Measurements from ENCODE around the gene STARD9. TPM values are rescaled to one million over a fixed set of nuclear protein-coding genes. Genes with fewer than 3 reads are reported as not detected.

STARD9 gene
- total and polyA plus RNA-seq, 2 experiments from 2014 or later, result 1.8 to 6.2 TPM

- Histone ChIP-seq H3K79me2 (replicated peaks; ENCODE audit: insufficient read depth) (no peaks in the 10 kb centered on the region), H3K36me3 (ENCODE audit: insufficient read depth) (no peaks in the 10 kb centered on the region), H3K27ac (ENCODE audit: low read depth) (no peak overlapping the region), H4K20me1 (replicated peaks; ENCODE audit: insufficient read depth) (no peaks in the 10 kb centered on the region), H2AFZ (no peak overlapping the region), H3K4me1 (ENCODE audit: insufficient read depth) (no peaks in the 10 kb centered on the region), H3K4me2 (no peak overlapping the region), H3K27me3 (ENCODE audit: insufficient read depth) (no peaks in the 10 kb centered on the region), H3K4me3 (no peak overlapping the region), H3F3A (replicated peaks; ENCODE audit: low read depth) (no peaks in the 10 kb centered on the region), H3K9me2 (ENCODE audit: insufficient read depth) (no peaks in the 10 kb centered on the region)
- DNase-seq (ENCODE audit: low spot score) (no peak), ATAC-seq (no peak)
- Mint-ChIP-seq H3K36me3 (ENCODE audit: low read depth) (0 out of 3 replicates have a peak, but pooled peaks cover 3% of the 10 kb centered on the region), H3K4me1 (peaks cover 7% of the 10 kb centered on the region; the same call in 1 of the 3 replicates), H3K27me3 (ENCODE audit: insufficient read depth, low read depth, poor library complexity) (peaks cover 3% of the 10 kb centered on the region), H3K4me3 (no peak overlapping the region), H3K27ac (no peak overlapping the region), H3K9me3 (no peaks in the 10 kb centered on the region)
- TF ChIP-seq, protein P1, sequence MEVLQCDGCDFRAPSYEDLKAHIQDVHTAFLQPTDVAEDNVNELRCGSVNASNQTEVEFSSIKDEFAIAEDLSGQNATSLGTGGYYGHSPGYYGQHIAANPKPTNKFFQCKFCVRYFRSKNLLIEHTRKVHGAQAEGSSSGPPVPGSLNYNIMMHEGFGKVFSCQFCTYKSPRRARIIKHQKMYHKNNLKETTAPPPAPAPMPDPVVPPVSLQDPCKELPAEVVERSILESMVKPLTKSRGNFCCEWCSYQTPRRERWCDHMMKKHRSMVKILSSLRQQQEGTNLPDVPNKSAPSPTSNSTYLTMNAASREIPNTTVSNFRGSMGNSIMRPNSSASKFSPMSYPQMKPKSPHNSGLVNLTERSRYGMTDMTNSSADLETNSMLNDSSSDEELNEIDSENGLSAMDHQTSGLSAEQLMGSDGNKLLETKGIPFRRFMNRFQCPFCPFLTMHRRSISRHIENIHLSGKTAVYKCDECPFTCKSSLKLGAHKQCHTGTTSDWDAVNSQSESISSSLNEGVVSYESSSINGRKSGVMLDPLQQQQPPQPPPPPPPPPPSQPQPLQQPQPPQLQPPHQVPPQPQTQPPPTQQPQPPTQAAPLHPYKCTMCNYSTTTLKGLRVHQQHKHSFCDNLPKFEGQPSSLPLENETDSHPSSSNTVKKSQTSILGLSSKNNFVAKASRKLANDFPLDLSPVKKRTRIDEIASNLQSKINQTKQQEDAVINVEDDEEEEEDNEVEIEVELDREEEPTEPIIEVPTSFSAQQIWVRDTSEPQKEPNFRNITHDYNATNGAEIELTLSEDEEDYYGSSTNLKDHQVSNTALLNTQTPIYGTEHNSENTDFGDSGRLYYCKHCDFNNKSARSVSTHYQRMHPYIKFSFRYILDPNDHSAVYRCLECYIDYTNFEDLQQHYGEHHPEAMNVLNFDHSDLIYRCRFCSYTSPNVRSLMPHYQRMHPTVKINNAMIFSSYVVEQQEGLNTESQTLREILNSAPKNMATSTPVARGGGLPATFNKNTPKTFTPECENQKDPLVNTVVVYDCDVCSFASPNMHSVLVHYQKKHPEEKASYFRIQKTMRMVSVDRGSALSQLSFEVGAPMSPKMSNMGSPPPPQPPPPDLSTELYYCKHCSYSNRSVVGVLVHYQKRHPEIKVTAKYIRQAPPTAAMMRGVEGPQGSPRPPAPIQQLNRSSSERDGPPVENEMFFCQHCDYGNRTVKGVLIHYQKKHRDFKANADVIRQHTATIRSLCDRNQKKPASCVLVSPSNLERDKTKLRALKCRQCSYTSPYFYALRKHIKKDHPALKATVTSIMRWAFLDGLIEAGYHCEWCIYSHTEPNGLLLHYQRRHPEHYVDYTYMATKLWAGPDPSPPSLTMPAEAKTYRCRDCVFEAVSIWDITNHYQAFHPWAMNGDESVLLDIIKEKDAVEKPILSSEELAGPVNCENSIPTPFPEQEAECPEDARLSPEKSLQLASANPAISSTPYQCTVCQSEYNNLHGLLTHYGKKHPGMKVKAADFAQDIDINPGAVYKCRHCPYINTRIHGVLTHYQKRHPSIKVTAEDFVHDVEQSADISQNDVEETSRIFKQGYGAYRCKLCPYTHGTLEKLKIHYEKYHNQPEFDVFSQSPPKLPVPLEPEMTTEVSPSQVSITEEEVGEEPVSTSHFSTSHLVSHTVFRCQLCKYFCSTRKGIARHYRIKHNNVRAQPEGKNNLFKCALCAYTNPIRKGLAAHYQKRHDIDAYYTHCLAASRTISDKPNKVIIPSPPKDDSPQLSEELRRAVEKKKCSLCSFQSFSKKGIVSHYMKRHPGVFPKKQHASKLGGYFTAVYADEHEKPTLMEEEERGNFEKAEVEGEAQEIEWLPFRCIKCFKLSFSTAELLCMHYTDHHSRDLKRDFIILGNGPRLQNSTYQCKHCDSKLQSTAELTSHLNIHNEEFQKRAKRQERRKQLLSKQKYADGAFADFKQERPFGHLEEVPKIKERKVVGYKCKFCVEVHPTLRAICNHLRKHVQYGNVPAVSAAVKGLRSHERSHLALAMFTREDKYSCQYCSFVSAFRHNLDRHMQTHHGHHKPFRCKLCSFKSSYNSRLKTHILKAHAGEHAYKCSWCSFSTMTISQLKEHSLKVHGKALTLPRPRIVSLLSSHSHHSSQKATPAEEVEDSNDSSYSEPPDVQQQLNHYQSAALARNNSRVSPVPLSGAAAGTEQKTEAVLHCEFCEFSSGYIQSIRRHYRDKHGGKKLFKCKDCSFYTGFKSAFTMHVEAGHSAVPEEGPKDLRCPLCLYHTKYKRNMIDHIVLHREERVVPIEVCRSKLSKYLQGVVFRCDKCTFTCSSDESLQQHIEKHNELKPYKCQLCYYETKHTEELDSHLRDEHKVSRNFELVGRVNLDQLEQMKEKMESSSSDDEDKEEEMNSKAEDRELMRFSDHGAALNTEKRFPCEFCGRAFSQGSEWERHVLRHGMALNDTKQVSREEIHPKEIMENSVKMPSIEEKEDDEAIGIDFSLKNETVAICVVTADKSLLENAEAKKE (CRISPR knock-in tag; IDR thresholded peaks at IDR 0.05), result no peak
- no peak for TF ChIP-seq CREB1 (CRISPR knock-in tag; IDR thresholded peaks at IDR 0.05; ENCODE audit: low read depth)
- TF ChIP-seq NANOG (IDR thresholded peaks at IDR 0.05; ENCODE audit: borderline replicate concordance), result no peak
- TF ChIP-seq, protein P2, sequence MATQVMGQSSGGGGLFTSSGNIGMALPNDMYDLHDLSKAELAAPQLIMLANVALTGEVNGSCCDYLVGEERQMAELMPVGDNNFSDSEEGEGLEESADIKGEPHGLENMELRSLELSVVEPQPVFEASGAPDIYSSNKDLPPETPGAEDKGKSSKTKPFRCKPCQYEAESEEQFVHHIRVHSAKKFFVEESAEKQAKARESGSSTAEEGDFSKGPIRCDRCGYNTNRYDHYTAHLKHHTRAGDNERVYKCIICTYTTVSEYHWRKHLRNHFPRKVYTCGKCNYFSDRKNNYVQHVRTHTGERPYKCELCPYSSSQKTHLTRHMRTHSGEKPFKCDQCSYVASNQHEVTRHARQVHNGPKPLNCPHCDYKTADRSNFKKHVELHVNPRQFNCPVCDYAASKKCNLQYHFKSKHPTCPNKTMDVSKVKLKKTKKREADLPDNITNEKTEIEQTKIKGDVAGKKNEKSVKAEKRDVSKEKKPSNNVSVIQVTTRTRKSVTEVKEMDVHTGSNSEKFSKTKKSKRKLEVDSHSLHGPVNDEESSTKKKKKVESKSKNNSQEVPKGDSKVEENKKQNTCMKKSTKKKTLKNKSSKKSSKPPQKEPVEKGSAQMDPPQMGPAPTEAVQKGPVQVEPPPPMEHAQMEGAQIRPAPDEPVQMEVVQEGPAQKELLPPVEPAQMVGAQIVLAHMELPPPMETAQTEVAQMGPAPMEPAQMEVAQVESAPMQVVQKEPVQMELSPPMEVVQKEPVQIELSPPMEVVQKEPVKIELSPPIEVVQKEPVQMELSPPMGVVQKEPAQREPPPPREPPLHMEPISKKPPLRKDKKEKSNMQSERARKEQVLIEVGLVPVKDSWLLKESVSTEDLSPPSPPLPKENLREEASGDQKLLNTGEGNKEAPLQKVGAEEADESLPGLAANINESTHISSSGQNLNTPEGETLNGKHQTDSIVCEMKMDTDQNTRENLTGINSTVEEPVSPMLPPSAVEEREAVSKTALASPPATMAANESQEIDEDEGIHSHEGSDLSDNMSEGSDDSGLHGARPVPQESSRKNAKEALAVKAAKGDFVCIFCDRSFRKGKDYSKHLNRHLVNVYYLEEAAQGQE (IDR thresholded peaks at IDR 0.05; ENCODE audit: unreplicated experiment), result no peak
- TF ChIP-seq STAT1 (IDR thresholded peaks at IDR 0.05; ENCODE audit: unreplicated experiment), result no peak
- TF ChIP-seq ETS1 (IDR thresholded peaks at IDR 0.05), result no peak
- TF ChIP-seq ZNF331 (CRISPR knock-in tag; IDR thresholded peaks at IDR 0.05; ENCODE audit: low read depth), result no peak
- TF ChIP-seq, protein P3, sequence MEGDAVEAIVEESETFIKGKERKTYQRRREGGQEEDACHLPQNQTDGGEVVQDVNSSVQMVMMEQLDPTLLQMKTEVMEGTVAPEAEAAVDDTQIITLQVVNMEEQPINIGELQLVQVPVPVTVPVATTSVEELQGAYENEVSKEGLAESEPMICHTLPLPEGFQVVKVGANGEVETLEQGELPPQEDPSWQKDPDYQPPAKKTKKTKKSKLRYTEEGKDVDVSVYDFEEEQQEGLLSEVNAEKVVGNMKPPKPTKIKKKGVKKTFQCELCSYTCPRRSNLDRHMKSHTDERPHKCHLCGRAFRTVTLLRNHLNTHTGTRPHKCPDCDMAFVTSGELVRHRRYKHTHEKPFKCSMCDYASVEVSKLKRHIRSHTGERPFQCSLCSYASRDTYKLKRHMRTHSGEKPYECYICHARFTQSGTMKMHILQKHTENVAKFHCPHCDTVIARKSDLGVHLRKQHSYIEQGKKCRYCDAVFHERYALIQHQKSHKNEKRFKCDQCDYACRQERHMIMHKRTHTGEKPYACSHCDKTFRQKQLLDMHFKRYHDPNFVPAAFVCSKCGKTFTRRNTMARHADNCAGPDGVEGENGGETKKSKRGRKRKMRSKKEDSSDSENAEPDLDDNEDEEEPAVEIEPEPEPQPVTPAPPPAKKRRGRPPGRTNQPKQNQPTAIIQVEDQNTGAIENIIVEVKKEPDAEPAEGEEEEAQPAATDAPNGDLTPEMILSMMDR (conservative IDR thresholded peaks at IDR 0.05; ENCODE audit: low read depth in 2 of 2), result no peak
- no peak for TF ChIP-seq ZNF114 (CRISPR knock-in tag; IDR thresholded peaks at IDR 0.05)
- TF ChIP-seq EZH2 (IDR thresholded peaks at IDR 0.05; ENCODE audit: low read depth, unreplicated experiment), result no peak
- TF ChIP-seq JUNB (IDR thresholded peaks at IDR 0.05; ENCODE audit: unreplicated experiment), result no peak
- no peak for TF ChIP-seq EZH2phosphoT487 (IDR thresholded peaks at IDR 0.05; ENCODE audit: unreplicated experiment)
- TF ChIP-seq POLR2AphosphoS5 (IDR thresholded peaks at IDR 0.05; ENCODE audit: low read depth), result no peak
Observed at GRCh38 chr15:42742149-42742548, 166.7 kb downstream of the STARD9 start.

Measured in GM23338 (cell line).